HCT116 (cell line): ENCODE measurements around the gene COQ3.

Experiments used
- ATF3 ChIP-seq: IDR thresholded peaks from 2 replicates; pipeline ENCODE4 v1.6.1; 2012
- CTCF ChIP-seq, 3 experiments: fragments of 200-600 bp in 1 of 3; sonication (generic) in 1 of 3; IDR thresholded peaks in 2 of 3; conservative IDR thresholded peaks in 1 of 3; 2 replicates each; pipeline ENCODE4 v1.5.1; 2012 to 2017; ENCODE audit warnings: low read depth in 2 of 3, low read length in 2 of 3, antibody characterized with exemption in 1 of 3, borderline replicate concordance in 1 of 3, control low read depth in 1 of 3, mild to moderate bottlenecking in 1 of 3, mixed read lengths in 1 of 3, mixed run types in 1 of 3, moderate library complexity in 1 of 3; ENCODE audit not compliant: insufficient read depth in 1 of 3
- ELF1 ChIP-seq: IDR thresholded peaks from 2 replicates; pipeline ENCODE4 v1.6.1; 2012; ENCODE audit warnings: low read depth, borderline replicate concordance
- JUND ChIP-seq: IDR thresholded peaks from 2 replicates; pipeline ENCODE4 v1.6.1; 2012
- POLR2AphosphoS5 ChIP-seq: IDR thresholded peaks from 2 replicates; pipeline ENCODE4 v1.6.1; 2011; ENCODE audit warnings: mild to moderate bottlenecking, low read depth, low read length, moderate library complexity
- SRF ChIP-seq: IDR thresholded peaks from 2 replicates; pipeline ENCODE4 v1.6.1; 2012; ENCODE audit warnings: low read depth

- TF ChIP-seq POLR2AphosphoS5: no peak
- TF ChIP-seq SRF: no peak
- no peak for TF ChIP-seq ELF1
- no peak for TF ChIP-seq CTCF (IDR thresholded peaks at IDR 0.05 in 2 of 3, conservative IDR thresholded peaks at IDR 0.05 in 1 of 3; ENCODE audit: borderline replicate concordance in 1 of 3, insufficient read depth in 1 of 3, low read depth in 2 of 3, low read length in 2 of 3)
- TF ChIP-seq ATF3: no peak
- no peak for TF ChIP-seq JUND
These were observed 27.1 kb downstream of the COQ3 start for GRCh38 chr6:99366852-99367251.
